H9 (cell line): ENCODE results near the gene ADGRL3. TPM values are rescaled to one million over a fixed set of nuclear protein-coding genes. Genes with fewer than 3 reads are reported as not detected.
"Not testable (repeated sequence)": the region's sequence is repeated elsewhere in the genome, so short reads cannot be mapped to it uniquely, and the experiment has no call there.

Experiments
- DNase-seq: peaks from one replicate; pipeline ENCODE4 v3.0.0-alpha.2; 2017
- H2AFZ ChIP-seq: one replicate; pipeline ENCODE4 v1.6.1; 2013; ENCODE audit warnings: mild to moderate bottlenecking, low read length, control low read depth, moderate library complexity
- H2AK5ac ChIP-seq: 2 replicates; pipeline ENCODE4 v1.6.1; 2013; ENCODE audit warnings: low read length, control low read depth, mixed read lengths; ENCODE audit not compliant: insufficient read length
- H2BK120ac ChIP-seq: one replicate; pipeline ENCODE4 v1.6.1; 2013; ENCODE audit warnings: low read depth, mild to moderate bottlenecking, low read length, control low read depth, inconsistent platforms; ENCODE audit not compliant: poor library complexity, severe bottlenecking
- H2BK12ac ChIP-seq: 2 replicates; pipeline ENCODE4 v1.6.1; 2013; ENCODE audit warnings: low read length, control low read depth, mixed read lengths, low read depth; ENCODE audit not compliant: insufficient read length
- H2BK15ac ChIP-seq: 2 replicates; pipeline ENCODE4 v1.6.1; 2013; ENCODE audit warnings: low read depth, low read length, control low read depth
- H2BK20ac ChIP-seq: one replicate; pipeline ENCODE4 v1.6.1; 2013; ENCODE audit warnings: low read depth, mild to moderate bottlenecking, low read length, control low read depth, inconsistent platforms; ENCODE audit not compliant: poor library complexity, severe bottlenecking
- H2BK5ac ChIP-seq: 2 replicates; pipeline ENCODE4 v1.6.1; 2013; ENCODE audit warnings: low read length, control low read depth, mixed read lengths; ENCODE audit not compliant: insufficient read length
- H3K14ac ChIP-seq: 2 replicates; pipeline ENCODE4 v1.6.1; 2013; ENCODE audit warnings: low read length, control low read depth; ENCODE audit not compliant: insufficient read depth
- H3K18ac ChIP-seq: 2 replicates; pipeline ENCODE4 v1.6.1; 2013; ENCODE audit warnings: low read depth, mild to moderate bottlenecking, mixed read lengths, low read length, control low read depth; ENCODE audit not compliant: insufficient read length
- H3K23ac ChIP-seq: 2 replicates; pipeline ENCODE4 v1.6.1; 2013; ENCODE audit warnings: low read length, control low read depth, mixed read lengths, low read depth; ENCODE audit not compliant: insufficient read length
- H3K23me2 ChIP-seq: 2 replicates; pipeline ENCODE4 v1.6.1; 2013; ENCODE audit warnings: low read depth, mild to moderate bottlenecking, mixed read lengths, low read length, control low read depth; ENCODE audit not compliant: insufficient read length, poor library complexity, severe bottlenecking
- H3K27ac ChIP-seq: 2 replicates; pipeline ENCODE4 v1.5.1; 2013; ENCODE audit warnings: low read length, control low read depth, mixed read lengths, low read depth; ENCODE audit not compliant: insufficient read length
- H3K27me3 ChIP-seq: 2 replicates; pipeline ENCODE4 v1.6.1; 2013; ENCODE audit warnings: low read length, control low read depth, inconsistent platforms; ENCODE audit not compliant: insufficient read depth
- H3K4ac ChIP-seq: 2 replicates; pipeline ENCODE4 v1.6.1; 2013; ENCODE audit warnings: low read depth, mild to moderate bottlenecking, control low read depth, inconsistent platforms, low read length, moderate library complexity
- H3K4me1 ChIP-seq: 2 replicates; pipeline ENCODE4 v1.6.1; 2013; ENCODE audit warnings: low read length, control low read depth, inconsistent platforms; ENCODE audit not compliant: insufficient read depth
- H3K4me2 ChIP-seq: 2 replicates; pipeline ENCODE4 v1.6.1; 2013; ENCODE audit warnings: low read length, control low read depth, mixed read lengths; ENCODE audit not compliant: insufficient read length, insufficient read depth
- H3K56ac ChIP-seq: 2 replicates; pipeline ENCODE4 v1.6.1; 2013; ENCODE audit warnings: low read depth, mild to moderate bottlenecking, mixed read lengths, low read length, control low read depth; ENCODE audit not compliant: insufficient read length
- H3K79me1 ChIP-seq: 2 replicates; pipeline ENCODE4 v1.6.1; 2013; ENCODE audit warnings: low read depth, mild to moderate bottlenecking, moderate library complexity, low read length, control low read depth, inconsistent platforms; ENCODE audit not compliant: insufficient read depth, poor library complexity, severe bottlenecking
- H3K79me2 ChIP-seq: 2 replicates; pipeline ENCODE4 v1.6.1; 2013; ENCODE audit warnings: low read length, control low read depth, inconsistent platforms; ENCODE audit not compliant: insufficient read depth
- H3K9ac ChIP-seq: 2 replicates; pipeline ENCODE4 v1.6.1; 2013; ENCODE audit warnings: low read length, control low read depth, mixed read lengths; ENCODE audit not compliant: insufficient read length; ENCODE audit errors: extremely low read depth
- H3K9me3 ChIP-seq: one replicate; pipeline ENCODE4 v1.6.1; 2013; ENCODE audit warnings: low read depth, low read length, inconsistent platforms; ENCODE audit not compliant: control insufficient read depth
- H3T11ph ChIP-seq: one replicate; pipeline ENCODE4 v1.6.1; 2013; ENCODE audit warnings: mild to moderate bottlenecking, low read length, control low read depth, inconsistent platforms
- H4K20me1 ChIP-seq: one replicate; pipeline ENCODE4 v1.6.1; 2013; ENCODE audit not compliant: control insufficient read depth, insufficient read length, insufficient read depth
- H4K5ac ChIP-seq: 2 replicates; pipeline ENCODE4 v1.6.1; 2013; ENCODE audit warnings: low read depth, mild to moderate bottlenecking, mixed read lengths, low read length, control low read depth; ENCODE audit not compliant: insufficient read length
- H4K8ac ChIP-seq: replicated peaks from 2 replicates; pipeline ENCODE4 v1.6.1; 2013; ENCODE audit warnings: low read length, control low read depth, mixed read lengths, low read depth; ENCODE audit not compliant: insufficient read length
- H4K91ac ChIP-seq: 2 replicates; pipeline ENCODE4 v1.6.1; 2013; ENCODE audit warnings: low read depth, mild to moderate bottlenecking, moderate library complexity, mixed read lengths, low read length, control low read depth; ENCODE audit not compliant: insufficient read length
- H3K27ac Mint-ChIP-seq, 3 experiments: 2 replicates in 2 of 3; 3 replicates in 1 of 3; pipeline ENCODE4 v1.8.0; 2020 to 2021; ENCODE audit warnings: mixed read lengths in 3 of 3, mild to moderate bottlenecking in 1 of 3, moderate library complexity in 1 of 3
- H3K27me3 Mint-ChIP-seq: 2 replicates; pipeline ENCODE4 v1.8.0; 2021; ENCODE audit warnings: low read depth, mild to moderate bottlenecking, moderate library complexity, mixed read lengths
- H3K36me3 Mint-ChIP-seq, 3 experiments: 2 replicates in 2 of 3; 3 replicates in 1 of 3; pipeline ENCODE4 v1.8.0; 2020 to 2021; ENCODE audit warnings: low read depth in 3 of 3, mixed read lengths in 3 of 3; ENCODE audit not compliant: insufficient read depth in 1 of 3
- H3K4me1 Mint-ChIP-seq, 2 experiments: 2 replicates each; pipeline ENCODE4 v1.8.0; 2020; ENCODE audit warnings: mixed read lengths in 2 of 2
- H3K4me3 Mint-ChIP-seq, 2 experiments: 2 replicates in 1 of 2; 3 replicates in 1 of 2; pipeline ENCODE4 v1.8.0; 2020 to 2021; ENCODE audit warnings: mild to moderate bottlenecking in 2 of 2, mixed read lengths in 2 of 2, moderate library complexity in 1 of 2
- H3K9me3 Mint-ChIP-seq, 2 experiments: 2 replicates in 1 of 2; 3 replicates in 1 of 2; pipeline ENCODE4 v1.8.0; 2020; ENCODE audit warnings: mild to moderate bottlenecking in 2 of 2, mixed read lengths in 2 of 2, moderate library complexity in 1 of 2
- WGBS: extraction: QIAGEN DNeasy Blood & Tissue Kit; methylation state at CpG from one replicate; pipeline ENCODE4 v1.1.7; 2013; ENCODE audit warnings: missing lambda C conversion rate, low lambda C conversion rate, mixed read lengths; ENCODE audit not compliant: insufficient read length; ENCODE audit errors: extremely low coverage; 5-methylcytosine and 5-hydroxymethylcytosine counted together
- total RNA-seq: library from RNA; stranded (reverse); gene quantifications from 2 replicates; pipeline ENCODE4 v1.2.1, GENCODE V29; 2021
- TF ChIP-seq, protein P1 (sequence below): fragments of 200-600 bp; sonication (generic); conservative IDR thresholded peaks from 3 replicates; pipeline ENCODE4 v1.8.0; 2021; ENCODE audit warnings: antibody characterized with exemption, mild to moderate bottlenecking

The ADGRL3 gene
- total RNA-seq, 1 experiment from 2014 or later, result 5.9 TPM

DNA sequence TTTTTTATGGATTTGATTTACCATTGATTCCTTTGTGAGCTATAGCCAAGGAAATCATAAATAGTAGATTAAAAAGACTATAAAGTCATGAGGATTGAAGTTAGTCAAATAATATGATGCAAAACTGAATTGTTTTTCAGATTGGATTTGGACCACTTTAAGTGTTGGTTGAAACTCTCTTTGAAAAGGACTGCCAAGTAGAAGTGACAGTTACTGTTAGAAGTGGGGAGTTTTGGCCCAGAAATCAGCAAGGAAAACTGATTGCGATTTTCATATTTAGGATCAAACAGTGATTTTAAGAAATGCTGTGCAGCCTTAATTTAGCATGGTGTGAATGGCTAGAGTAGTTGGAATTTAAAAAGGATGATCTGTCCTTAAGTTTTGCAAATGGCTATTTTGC, 4.9 kb downstream of the ADGRL3 start:
- Histone ChIP-seq H3K9me3 (no peaks in the 10 kb centered on the region), H3K4me2 (no peak overlapping the region), H2BK120ac (no peak overlapping the region), H2BK20ac (no peak overlapping the region), H4K91ac (no peak overlapping the region), H3K14ac (no peak overlapping the region), H3K18ac (no peak overlapping the region), H2BK12ac (no peak overlapping the region), H4K20me1 (peaks cover 4% of the 10 kb centered on the region), H3K4me1 (no peaks in the 10 kb centered on the region; the same call in 1 of the 2 replicates), H3K56ac (no peak overlapping the region), H4K8ac (no peak overlapping the region), H3K9ac (no peak overlapping the region), H3K79me2 (peaks cover 5% of the 10 kb centered on the region; the same call in 1 of the 2 replicates), H3K23ac (no peak overlapping the region), H3T11ph (no peak overlapping the region), H3K27me3 (peaks cover 11% of the 10 kb centered on the region; the same call in 1 of the 2 replicates), H2AFZ (no peak overlapping the region), H3K27ac (no peak overlapping the region), H4K5ac (no peak overlapping the region), H2BK15ac (no peak overlapping the region), H2AK5ac (no peak overlapping the region), H3K79me1 (no peaks in the 10 kb centered on the region), H2BK5ac (no peak overlapping the region), H3K23me2 (peaks cover 26% of the 10 kb centered on the region), H3K4ac (no peak overlapping the region)
- no CpG with 5 or more reads among the region's 1 CpG for whole genome bisulfite sequencing
- peaks cover 32 to 35% of the 10 kb centered on the region in 2 experiments for H3K4me1 Mint-ChIP-seq
- H3K9me3 Mint-ChIP-seq, result peaks cover 0 to 7% of the 10 kb centered on the region in 2 experiments; a peak in 2 of 5 replicates
- TF ChIP-seq, protein P1, sequence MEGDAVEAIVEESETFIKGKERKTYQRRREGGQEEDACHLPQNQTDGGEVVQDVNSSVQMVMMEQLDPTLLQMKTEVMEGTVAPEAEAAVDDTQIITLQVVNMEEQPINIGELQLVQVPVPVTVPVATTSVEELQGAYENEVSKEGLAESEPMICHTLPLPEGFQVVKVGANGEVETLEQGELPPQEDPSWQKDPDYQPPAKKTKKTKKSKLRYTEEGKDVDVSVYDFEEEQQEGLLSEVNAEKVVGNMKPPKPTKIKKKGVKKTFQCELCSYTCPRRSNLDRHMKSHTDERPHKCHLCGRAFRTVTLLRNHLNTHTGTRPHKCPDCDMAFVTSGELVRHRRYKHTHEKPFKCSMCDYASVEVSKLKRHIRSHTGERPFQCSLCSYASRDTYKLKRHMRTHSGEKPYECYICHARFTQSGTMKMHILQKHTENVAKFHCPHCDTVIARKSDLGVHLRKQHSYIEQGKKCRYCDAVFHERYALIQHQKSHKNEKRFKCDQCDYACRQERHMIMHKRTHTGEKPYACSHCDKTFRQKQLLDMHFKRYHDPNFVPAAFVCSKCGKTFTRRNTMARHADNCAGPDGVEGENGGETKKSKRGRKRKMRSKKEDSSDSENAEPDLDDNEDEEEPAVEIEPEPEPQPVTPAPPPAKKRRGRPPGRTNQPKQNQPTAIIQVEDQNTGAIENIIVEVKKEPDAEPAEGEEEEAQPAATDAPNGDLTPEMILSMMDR, result no peak
- peaks cover 50% of the 10 kb centered on the region for H3K27me3 Mint-ChIP-seq
- H3K27ac Mint-ChIP-seq, result no peak overlapping the region
- no peak overlapping the region for H3K4me3 Mint-ChIP-seq
- DNase-seq, result no peak
- peaks cover 1 to 5% (median 4%) of the 10 kb centered on the region in 3 experiments; a peak in 4 of 7 replicates for H3K36me3 Mint-ChIP-seq

DNA sequence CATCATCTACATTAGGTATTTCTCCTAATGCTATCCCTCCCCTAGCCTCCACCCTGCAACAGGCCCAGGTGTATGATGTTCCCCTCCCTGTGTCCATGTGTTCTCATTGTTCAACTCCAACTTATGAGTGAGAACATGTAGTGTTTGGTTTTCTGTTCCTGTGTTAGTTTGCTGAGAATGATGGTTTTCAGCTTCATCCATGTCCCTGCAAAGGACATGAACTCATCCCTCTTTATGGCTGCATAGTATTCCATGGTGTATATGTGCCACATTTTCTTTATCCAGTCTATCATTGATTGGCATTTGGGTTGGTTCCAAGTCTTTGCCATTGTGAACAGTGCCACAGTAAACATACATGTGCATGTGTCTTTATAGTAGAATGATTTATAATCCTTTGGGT, 7.0 kb downstream of the ADGRL3 start:
- H3K4me2 ChIP-seq, H3K18ac ChIP-seq, H2BK5ac ChIP-seq, H3K27me3 ChIP-seq, H3K79me2 ChIP-seq, H4K5ac ChIP-seq, H3K9me3 ChIP-seq, H4K91ac ChIP-seq, H3K27ac ChIP-seq, H3K4me3 Mint-ChIP-seq, H3K23ac ChIP-seq, H3K27ac Mint-ChIP-seq, H2BK20ac ChIP-seq, H2AFZ ChIP-seq, H3K4me1 ChIP-seq, H4K20me1 ChIP-seq, H4K8ac ChIP-seq, H2BK120ac ChIP-seq, DNase-seq, H3K56ac ChIP-seq, H2BK12ac ChIP-seq, H3K4ac ChIP-seq, H3K14ac ChIP-seq, H2AK5ac ChIP-seq, H3K36me3 Mint-ChIP-seq, H2BK15ac ChIP-seq, H3K9me3 Mint-ChIP-seq, H3K9ac ChIP-seq, H3K79me1 ChIP-seq, H3T11ph ChIP-seq: not testable (repeated sequence)
- H3K27me3 Mint-ChIP-seq, result peaks cover 32% of the 10 kb centered on the region
- peaks cover 12% of the 10 kb centered on the region for H3K23me2 ChIP-seq
- H3K4me1 Mint-ChIP-seq, result peaks cover 33 to 45% of the 10 kb centered on the region in 2 experiments
